MCF 10A (cell line): ENCODE measurements around the gene L3MBTL4. TPM values are rescaled to one million over a fixed set of nuclear protein-coding genes. Genes with fewer than 3 reads are reported as not detected.

Experiments
- BruUV-seq: library from RNA; stranded (reverse); fragments of 400-500 nt; replicated peaks from 2 replicates; lab custom pipeline; 2021; lab: Mats Ljungman, UMichigan
- CTCF ChIA-PET: fragments of 300-600 bp; sonication (Branson Sonifier 250); formaldehyde crosslinking; extraction: SDS; loops from one replicate; lab custom pipeline; 2021; ENCODE audit warnings: antibody characterized with exemption, inconsistent platforms; lab: Yijun Ruan, JAX
- POLR2A ChIA-PET: fragments of 300-600, 350-650 bp; sonication (Branson Sonifier 250); formaldehyde crosslinking; extraction: SDS; loops from one replicate; lab custom pipeline; 2020; ENCODE audit warnings: antibody characterized with exemption, inconsistent platforms; lab: Yijun Ruan, JAX
- DNase-seq: peaks from one replicate; pipeline ENCODE4 v3.0.0-alpha.2; 2018; ENCODE audit not compliant: unreplicated experiment
- H3K27ac Mint-ChIP-seq: one replicate; pipeline ENCODE4 v1.8.0; 2022; ENCODE audit warnings: mild to moderate bottlenecking, low read depth, mixed read lengths; ENCODE audit not compliant: unreplicated experiment
- H3K27me3 Mint-ChIP-seq: one replicate; pipeline ENCODE4 v1.8.0; 2022; ENCODE audit warnings: mixed read lengths; ENCODE audit not compliant: insufficient read depth, unreplicated experiment
- H3K36me3 Mint-ChIP-seq: one replicate; pipeline ENCODE4 v1.8.0; 2022; ENCODE audit warnings: mild to moderate bottlenecking, moderate library complexity, mixed read lengths; ENCODE audit not compliant: insufficient read depth, unreplicated experiment
- H3K4me1 Mint-ChIP-seq: one replicate; pipeline ENCODE4 v1.8.0; 2022; ENCODE audit warnings: mixed read lengths; ENCODE audit not compliant: insufficient read depth, unreplicated experiment
- H3K4me3 Mint-ChIP-seq: one replicate; pipeline ENCODE4 v1.8.0; 2022; ENCODE audit warnings: mild to moderate bottlenecking, moderate library complexity, mixed read lengths; ENCODE audit not compliant: unreplicated experiment
- H3K9me3 Mint-ChIP-seq: one replicate; pipeline ENCODE4 v1.8.0; 2022; ENCODE audit warnings: mixed read lengths; ENCODE audit not compliant: unreplicated experiment
- intact Hi-C: fragments of 100-400 bp; cut with micrococcal nuclease; formaldehyde crosslinking; loops from 2 replicates; pipeline ENCODE4 v1.14.1; 2022
- total RNA-seq: library from RNA; stranded (reverse); gene quantifications from 2 replicates; pipeline ENCODE4 v1.2.3, GENCODE V29; 2022
- TF ChIP-seq, protein P1 (sequence below): fragments of 200-600 bp; IDR thresholded peaks from one replicate; pipeline ENCODE4 v1.8.0; 2022; ENCODE audit warnings: antibody characterized with exemption, mild to moderate bottlenecking; ENCODE audit not compliant: unreplicated experiment

L3MBTL4 gene
- total RNA-seq, 1 experiment from 2014 or later: not detected

- no peak for DNase-seq
- BruUV-seq: no TSS peak
- Mint-ChIP-seq H3K27me3 (no peaks in the 10 kb centered on the region), H3K27ac (no peak overlapping the region), H3K36me3 (no peaks in the 10 kb centered on the region), H3K4me1 (no peaks in the 10 kb centered on the region), H3K9me3 (no peaks in the 10 kb centered on the region), H3K4me3 (no peak overlapping the region)
- CTCF ChIA-PET: interaction anchor here (0.5 to 0.6 kb wide), 2 partner anchors 26 to 572 kb away, joined by 3 to 4 read pairs; no protein-coding TSS in a partner anchor
- TF ChIP-seq, protein P1, sequence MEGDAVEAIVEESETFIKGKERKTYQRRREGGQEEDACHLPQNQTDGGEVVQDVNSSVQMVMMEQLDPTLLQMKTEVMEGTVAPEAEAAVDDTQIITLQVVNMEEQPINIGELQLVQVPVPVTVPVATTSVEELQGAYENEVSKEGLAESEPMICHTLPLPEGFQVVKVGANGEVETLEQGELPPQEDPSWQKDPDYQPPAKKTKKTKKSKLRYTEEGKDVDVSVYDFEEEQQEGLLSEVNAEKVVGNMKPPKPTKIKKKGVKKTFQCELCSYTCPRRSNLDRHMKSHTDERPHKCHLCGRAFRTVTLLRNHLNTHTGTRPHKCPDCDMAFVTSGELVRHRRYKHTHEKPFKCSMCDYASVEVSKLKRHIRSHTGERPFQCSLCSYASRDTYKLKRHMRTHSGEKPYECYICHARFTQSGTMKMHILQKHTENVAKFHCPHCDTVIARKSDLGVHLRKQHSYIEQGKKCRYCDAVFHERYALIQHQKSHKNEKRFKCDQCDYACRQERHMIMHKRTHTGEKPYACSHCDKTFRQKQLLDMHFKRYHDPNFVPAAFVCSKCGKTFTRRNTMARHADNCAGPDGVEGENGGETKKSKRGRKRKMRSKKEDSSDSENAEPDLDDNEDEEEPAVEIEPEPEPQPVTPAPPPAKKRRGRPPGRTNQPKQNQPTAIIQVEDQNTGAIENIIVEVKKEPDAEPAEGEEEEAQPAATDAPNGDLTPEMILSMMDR: no peak
- POLR2A ChIA-PET: no interaction called here
- intact Hi-C loops: no loop called here
Measured at GRCh38 chr18:6333981-6334380, 80.7 kb downstream of the L3MBTL4 start.

GRCh38 chr18:6331872-6332271, 82.8 kb downstream of the L3MBTL4 start:
- no peak overlapping the region for H3K4me3 Mint-ChIP-seq
- no peaks in the 10 kb centered on the region for H3K36me3 Mint-ChIP-seq
- peaks cover 11% of the 10 kb centered on the region for H3K27me3 Mint-ChIP-seq
- intact Hi-C loops: no loop called here
- H3K27ac Mint-ChIP-seq: no peak overlapping the region
- CTCF ChIA-PET: interaction anchor here (1.5 kb wide), 1 partner anchor 190 kb away, joined by 4 read pairs; no protein-coding TSS in a partner anchor
- H3K4me1 Mint-ChIP-seq: no peaks in the 10 kb centered on the region
- no TSS peak for BruUV-seq
- TF ChIP-seq, protein P1: no peak
- H3K9me3 Mint-ChIP-seq: no peaks in the 10 kb centered on the region
- no peak for DNase-seq
- POLR2A ChIA-PET: no interaction called here

DNA sequence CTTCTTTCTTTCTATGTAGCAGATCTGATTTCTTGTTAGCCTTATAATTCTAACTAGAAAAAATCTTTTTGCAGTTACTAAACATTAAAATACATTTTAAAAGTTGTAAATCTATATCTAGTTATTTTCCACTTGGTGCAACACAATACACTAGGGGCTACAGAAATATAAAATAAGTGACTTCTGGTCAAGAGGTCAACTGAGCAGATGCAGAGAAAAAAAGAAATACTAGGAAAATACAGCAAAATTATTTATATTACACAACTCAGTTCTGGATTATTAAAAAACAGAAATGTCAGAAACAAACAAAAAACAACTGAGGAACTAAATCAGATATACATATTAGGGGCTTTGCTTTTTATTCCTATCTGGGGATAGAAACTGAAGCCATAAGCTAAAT, 83.9 kb downstream of the L3MBTL4 start:
- DNase-seq: no peak
- Mint-ChIP-seq H3K9me3 (no peaks in the 10 kb centered on the region), H3K36me3 (no peaks in the 10 kb centered on the region), H3K4me1 (no peaks in the 10 kb centered on the region), H3K4me3 (no peak overlapping the region), H3K27ac (no peak overlapping the region), H3K27me3 (peaks cover 21% of the 10 kb centered on the region)
- ChIA-PET POLR2A (no interaction called here), CTCF (interaction anchor here (0.6 to 0.7 kb wide), 3 partner anchors 397 to 831 kb away, joined by 3 read pairs; no protein-coding TSS in a partner anchor)
- no TSS peak for BruUV-seq
- TF ChIP-seq, protein P1: no peak
- intact Hi-C loops: no loop called here

- peaks cover 22% of the 10 kb centered on the region for H3K27me3 Mint-ChIP-seq
- ChIA-PET CTCF (interaction anchor here (0.6 kb wide), 1 partner anchor 39 kb away, joined by 3 read pairs; no protein-coding TSS in a partner anchor), POLR2A (no interaction called here)
- H3K27ac Mint-ChIP-seq: no peak overlapping the region
- peaks cover under 1% of the 10 kb centered on the region for H3K9me3 Mint-ChIP-seq
- no peaks in the 10 kb centered on the region for H3K36me3 Mint-ChIP-seq
- TF ChIP-seq, protein P1: no peak
- no peak for DNase-seq
- no TSS peak for BruUV-seq
- H3K4me1 Mint-ChIP-seq: no peaks in the 10 kb centered on the region
- intact Hi-C loops: no loop called here
- H3K4me3 Mint-ChIP-seq: no peak overlapping the region
Measured at GRCh38 chr18:6328621-6329010, 86.1 kb downstream of the L3MBTL4 start.
